NCI-H2029 treated with DMSO at 0.1 percent for 48 hours (cell line): ENCODE results near the gene SPNS1.
"Not testable (repeated sequence)": the region's sequence is repeated elsewhere in the genome, so short reads cannot be mapped to it uniquely, and the experiment has no call there.

ENCODE experiments used
- DNase-seq: peaks from one replicate; lab custom pipeline; 2025; lab: John Stamatoyannopoulos, UW

Gene SPNS1

GRCh38 chr16:28951410-28951943 lies 23.1 kb upstream of the SPNS1 start:
- DNase-seq = no peak

GRCh38 chr16:28958216-28958615 lies 16.4 kb upstream of the SPNS1 start:
- DNase-seq = no peak

- no peak for DNase-seq
Observed at GRCh38 chr16:28958836-28959235, 15.7 kb upstream of the SPNS1 start.

- DNase-seq = no peak
Observed at GRCh38 chr16:28964072-28964471, 10.5 kb upstream of the SPNS1 start.

- DNase-seq = no peak
Observed at GRCh38 chr16:28964496-28964895, 10.1 kb upstream of the SPNS1 start.

GRCh38 chr16:28967156-28967555 lies 7.4 kb upstream of the SPNS1 start:
- no peak for DNase-seq

GRCh38 chr16:28969696-28970095 lies 4.9 kb upstream of the SPNS1 start:
- DNase-seq = not testable (repeated sequence)

- DNase-seq = peak; percentile 1
Observed at GRCh38 chr16:28974007-28974436, 556 bp upstream of the SPNS1 start.

- DNase-seq = no peak
Observed at GRCh38 chr16:28975158-28975599, 601 bp downstream of the SPNS1 start.

GRCh38 chr16:28977703-28978662 lies 3.4 kb downstream of the SPNS1 start:
- DNase-seq = peak; percentile 8

- not testable (repeated sequence) for DNase-seq
Observed at GRCh38 chr16:28980330-28980729, 5.8 kb downstream of the SPNS1 start.

- no peak for DNase-seq
Observed at GRCh38 chr16:28980929-28981328, 6.4 kb downstream of the SPNS1 start.

GRCh38 chr16:28981517-28981916 lies 6.9 kb downstream of the SPNS1 start:
- no peak for DNase-seq

GRCh38 chr16:28982418-28982817 lies 7.8 kb downstream of the SPNS1 start:
- DNase-seq = no peak

GRCh38 chr16:28982949-28983348 lies 8.4 kb downstream of the SPNS1 start:
- no peak for DNase-seq

- no peak for DNase-seq
Observed at GRCh38 chr16:28983644-28984043, 9.1 kb downstream of the SPNS1 start.

GRCh38 chr16:28984091-28984490 lies 9.5 kb downstream of the SPNS1 start:
- DNase-seq = no peak

GRCh38 chr16:28984619-28985135 lies 10.1 kb downstream of the SPNS1 start, which contains the start of gene LAT:
Gene LAT (plus strand): TSS chr16:28985052. CDS start chr16:28985418, 366 bp downstream.
- DNase-seq = no peak

- DNase-seq = no peak
Observed at GRCh38 chr16:28985211-28986041, 10.8 kb downstream of the SPNS1 start.

- no peak for DNase-seq
Observed at GRCh38 chr16:28986046-28986445, 11.5 kb downstream of the SPNS1 start.

GRCh38 chr16:28986492-28986891 lies 11.9 kb downstream of the SPNS1 start:
- DNase-seq = no peak
